Activated CD4-positive, CD25-positive, alpha-beta regulatory T cell treated with anti-CD3 and anti-CD28 coated beads, Interleukin-2, amount 50 U/mL, for 72 hours (primary cell): Measurements from ENCODE around the gene MXI1.

Experiments used
- DNase-seq: peaks from one replicate; pipeline ENCODE4 v3.0.0; 2021

MXI1 gene

GRCh38 chr10:110278562-110279406 lies 71.4 kb downstream of the MXI1 start:
- DNase-seq: no peak

- no peak for DNase-seq
Observed at GRCh38 chr10:110279407-110279986, 72.1 kb downstream of the MXI1 start.

- DNase-seq: no peak
Observed at GRCh38 chr10:110284262-110284661, 76.9 kb downstream of the MXI1 start.

- no peak for DNase-seq
Observed at GRCh38 chr10:110285501-110285900, 78.1 kb downstream of the MXI1 start.

GRCh38 chr10:110286841-110287240 lies 79.4 kb downstream of the MXI1 start:
- DNase-seq: no peak

- no peak for DNase-seq
Observed at GRCh38 chr10:110296966-110297365, 89.6 kb downstream of the MXI1 start.

GRCh38 chr10:110300486-110300986 lies 93.1 kb downstream of the MXI1 start:
- no peak for DNase-seq

- DNase-seq: no peak
Observed at GRCh38 chr10:110303681-110304080, 96.3 kb downstream of the MXI1 start.

- no peak for DNase-seq
Observed at GRCh38 chr10:110304394-110304779, 97.0 kb downstream of the MXI1 start.

GRCh38 chr10:110304780-110305421 lies 97.5 kb downstream of the MXI1 start, which contains the start of gene SMNDC1:
Gene SMNDC1, minus strand, starts transcription at chr10:110304920. Its CDS starts 1,333 bp downstream, at chr10:110303587.
- DNase-seq: peak; percentile 97

GRCh38 chr10:110305767-110306451 lies 98.5 kb downstream of the MXI1 start:
- no peak for DNase-seq

GRCh38 chr10:110306452-110306768 lies 99.0 kb downstream of the MXI1 start:
- DNase-seq: no peak

- DNase-seq: no peak
Observed at GRCh38 chr10:110307805-110308204, 100.4 kb downstream of the MXI1 start.

GRCh38 chr10:110310741-110311140 lies 103.3 kb downstream of the MXI1 start:
- no peak for DNase-seq

GRCh38 chr10:110311357-110311949 lies 104.0 kb downstream of the MXI1 start:
- no peak for DNase-seq

GRCh38 chr10:110312206-110312605 lies 104.8 kb downstream of the MXI1 start:
- DNase-seq: no peak

- no peak for DNase-seq
Observed at GRCh38 chr10:110313674-110314073, 106.3 kb downstream of the MXI1 start.

- no peak for DNase-seq
Observed at GRCh38 chr10:110317866-110318850, 110.8 kb downstream of the MXI1 start.

GRCh38 chr10:110321869-110322620 lies 114.6 kb downstream of the MXI1 start:
- no peak for DNase-seq

- no peak for DNase-seq
Observed at GRCh38 chr10:110323503-110323902, 116.1 kb downstream of the MXI1 start.
